ENCODE data around the gene DGKD.

DNA sequence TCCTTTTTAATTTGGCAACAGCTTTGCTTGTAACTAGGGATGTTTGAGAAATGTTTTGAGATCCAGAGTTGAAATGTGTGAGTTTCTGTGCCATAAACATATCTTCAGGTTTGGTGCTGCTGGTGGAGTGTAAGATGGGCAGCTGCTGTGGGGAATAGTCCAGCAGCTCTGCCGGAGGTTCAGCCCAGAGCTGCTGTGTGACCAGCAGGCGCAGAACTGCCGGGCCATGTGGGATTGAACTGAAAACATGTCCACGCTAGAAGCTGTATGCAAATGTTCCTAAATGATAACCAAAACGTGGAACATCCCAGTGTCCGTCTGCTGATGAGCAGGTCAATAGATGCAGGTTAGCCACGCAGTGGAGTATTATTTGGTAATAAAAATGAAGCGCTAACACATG is 99.6 kb downstream of the DGKD start:
- TF ChIP-seq EZH2phosphoT487 (IDR thresholded peaks at IDR 0.05; ENCODE audit: low read length) (no peak), EZH2 (optimal IDR thresholded peaks at IDR 0.05; ENCODE audit: low read depth, low read length) (no peak)
- TF ChIP-seq, protein P1, sequence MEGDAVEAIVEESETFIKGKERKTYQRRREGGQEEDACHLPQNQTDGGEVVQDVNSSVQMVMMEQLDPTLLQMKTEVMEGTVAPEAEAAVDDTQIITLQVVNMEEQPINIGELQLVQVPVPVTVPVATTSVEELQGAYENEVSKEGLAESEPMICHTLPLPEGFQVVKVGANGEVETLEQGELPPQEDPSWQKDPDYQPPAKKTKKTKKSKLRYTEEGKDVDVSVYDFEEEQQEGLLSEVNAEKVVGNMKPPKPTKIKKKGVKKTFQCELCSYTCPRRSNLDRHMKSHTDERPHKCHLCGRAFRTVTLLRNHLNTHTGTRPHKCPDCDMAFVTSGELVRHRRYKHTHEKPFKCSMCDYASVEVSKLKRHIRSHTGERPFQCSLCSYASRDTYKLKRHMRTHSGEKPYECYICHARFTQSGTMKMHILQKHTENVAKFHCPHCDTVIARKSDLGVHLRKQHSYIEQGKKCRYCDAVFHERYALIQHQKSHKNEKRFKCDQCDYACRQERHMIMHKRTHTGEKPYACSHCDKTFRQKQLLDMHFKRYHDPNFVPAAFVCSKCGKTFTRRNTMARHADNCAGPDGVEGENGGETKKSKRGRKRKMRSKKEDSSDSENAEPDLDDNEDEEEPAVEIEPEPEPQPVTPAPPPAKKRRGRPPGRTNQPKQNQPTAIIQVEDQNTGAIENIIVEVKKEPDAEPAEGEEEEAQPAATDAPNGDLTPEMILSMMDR (IDR thresholded peaks at IDR 0.05; ENCODE audit: low read length) = no peak

All from MM.1S (cell line).